Hepatocyte (in vitro differentiated cells): Measurements from ENCODE around the gene KDM6A.

Experiments
- CTCF ChIP-seq: fragments of 200-600 bp; sonication (generic); IDR thresholded peaks from 2 replicates; pipeline ENCODE4 v1.5.1; 2016; ENCODE audit warnings: antibody characterized with exemption, mild to moderate bottlenecking; ENCODE audit not compliant: poor library complexity
- EZH2 ChIP-seq: fragments of 200-600 bp; sonication (generic); IDR thresholded peaks from 2 replicates; pipeline ENCODE4 v1.6.1; 2016; ENCODE audit warnings: antibody characterized with exemption, mild to moderate bottlenecking, borderline replicate concordance

- no peak for TF ChIP-seq CTCF
- TF ChIP-seq EZH2, result no peak
Measured at GRCh38 chrX:44973420-44973932, 100.5 kb downstream of the KDM6A start.
